Natural killer cell (primary cell): ENCODE measurements around the gene CSNK1A1. TPM values are rescaled to one million over a fixed set of nuclear protein-coding genes. Genes with fewer than 3 reads are reported as not detected.

Experiments
- ATAC-seq, 3 donors: fragments of 150-1000 bp in 2 of 3; fragments of 200-7000 bp in 1 of 3; cut with Tn5 transposase; 1 replicate in 1 of 3; 2 replicates in 2 of 3; pipeline ENCODE4 v1.10.0; 2021; ENCODE audit warnings: mild to moderate bottlenecking in 2 of 3, moderate library complexity in 2 of 3
- DNase-seq, 2 donors: peaks; one replicate each; pipeline versions ENCODE4 v3.0.0 to v3.0.0-alpha.2; 2013 to 2021; ENCODE audit warnings: mixed read lengths in 1 of 2
- H3K27ac ChIP-seq: one replicate; pipeline ENCODE4 v1.5.1; 2013; ENCODE audit warnings: mild to moderate bottlenecking, low read length
- H3K27me3 ChIP-seq: one replicate; pipeline ENCODE4 v1.6.1; 2013; ENCODE audit warnings: low read length; ENCODE audit not compliant: control insufficient read depth, insufficient read depth
- H3K36me3 ChIP-seq: one replicate; pipeline ENCODE4 v1.6.1; 2013; ENCODE audit warnings: low read length; ENCODE audit not compliant: control insufficient read depth, insufficient read depth
- H3K4me1 ChIP-seq: one replicate; pipeline ENCODE4 v1.6.1; 2013; ENCODE audit warnings: low read length; ENCODE audit not compliant: control insufficient read depth, insufficient read depth
- H3K4me3 ChIP-seq: one replicate; pipeline ENCODE4 v1.5.1; 2013; ENCODE audit warnings: low read length
- H3K9me3 ChIP-seq: one replicate; pipeline ENCODE4 v1.6.1; 2013; ENCODE audit warnings: low read length; ENCODE audit not compliant: control insufficient read depth, insufficient read depth
- H3K27ac Mint-ChIP-seq, 2 donors: one replicate each; pipeline ENCODE4 v1.8.0; 2022; ENCODE audit warnings: mild to moderate bottlenecking in 2 of 2, mixed read lengths in 2 of 2, moderate library complexity in 1 of 2
- H3K27me3 Mint-ChIP-seq, 2 donors: one replicate each; pipeline ENCODE4 v1.8.0; 2022; ENCODE audit warnings: low read depth in 2 of 2, mixed read lengths in 2 of 2
- H3K36me3 Mint-ChIP-seq: one replicate; pipeline ENCODE4 v1.8.0; 2022; ENCODE audit warnings: mixed read lengths
- H3K4me1 Mint-ChIP-seq, 2 donors: one replicate each; pipeline ENCODE4 v1.8.0; 2022; ENCODE audit warnings: mixed read lengths in 2 of 2
- H3K4me3 Mint-ChIP-seq: one replicate; pipeline ENCODE4 v1.8.0; 2022; ENCODE audit warnings: mild to moderate bottlenecking, moderate library complexity, mixed read lengths
- H3K9me3 Mint-ChIP-seq, 2 donors: one replicate each; pipeline ENCODE4 v1.8.0; 2022; ENCODE audit warnings: mixed read lengths in 2 of 2
- CTCF ChIP-seq: fragments of 200-600 bp; IDR thresholded peaks from one replicate; pipeline ENCODE4 v1.8.0; 2022; ENCODE audit warnings: antibody characterized with exemption
- WGBS: methylation state at CpG from one replicate; pipeline ENCODE4 v1.1.7; 2013; ENCODE audit warnings: missing lambda C conversion rate; ENCODE audit not compliant: insufficient coverage; 5-methylcytosine and 5-hydroxymethylcytosine counted together
- intact Hi-C: fragments of 100-400 bp; cut with micrococcal nuclease; formaldehyde crosslinking; loops from one replicate; pipeline ENCODE4 v1.14.2; 2022
- total RNA-seq, 4 donors: library from RNA; stranded (reverse); fragments of 120-200 nt in 1 of 4; gene quantifications; one replicate each; pipeline versions ENCODE4 v1.2.3 to v1.2.4, GENCODE V29; 2013 to 2022

CSNK1A1 gene
- total RNA-seq, 3 donors from 2014 or later (not counting 1 experiment from before 2014, with no cell fraction given): 183 to 209 (median 206) TPM

GRCh38 chr5:149472399-149472798, 78.8 kb downstream of the CSNK1A1 start:
- H3K27ac Mint-ChIP-seq: no peak overlapping the region
- no peak overlapping the region for H3K27ac ChIP-seq
- H3K9me3 Mint-ChIP-seq: no peaks in the 10 kb centered on the region
- H3K4me1 Mint-ChIP-seq: no peaks in the 10 kb centered on the region
- 89% methylated on average over 7 of the region's 7 CpGs for WGBS
- H3K27me3 ChIP-seq: no peaks in the 10 kb centered on the region
- no peak overlapping the region for H3K4me3 ChIP-seq
- H3K27me3 Mint-ChIP-seq: peaks cover 0 to 4% of the 10 kb centered on the region in 2 donors
- no peaks in the 10 kb centered on the region for H3K4me1 ChIP-seq
- intact Hi-C loops: no loop called here
- no peaks in the 10 kb centered on the region for H3K36me3 ChIP-seq
- no peaks in the 10 kb centered on the region for H3K36me3 Mint-ChIP-seq
- DNase-seq: no peak
- H3K9me3 ChIP-seq: no peaks in the 10 kb centered on the region
- no peak for TF ChIP-seq CTCF
- ATAC-seq: no peak
- no peak overlapping the region for H3K4me3 Mint-ChIP-seq

GRCh38 chr5:149471406-149472183, 79.6 kb downstream of the CSNK1A1 start:
- no peaks in the 10 kb centered on the region for H3K9me3 Mint-ChIP-seq
- H3K4me1 ChIP-seq: no peaks in the 10 kb centered on the region
- no peak for TF ChIP-seq CTCF
- intact Hi-C loops: no loop called here
- no peak overlapping the region for H3K27ac ChIP-seq
- no peak overlapping the region for H3K4me3 Mint-ChIP-seq
- H3K9me3 ChIP-seq: no peaks in the 10 kb centered on the region
- no peaks in the 10 kb centered on the region for H3K4me1 Mint-ChIP-seq
- DNase-seq (no peak), ATAC-seq (no peak)
- 89% methylated on average over 15 of the region's 15 CpGs for WGBS
- no peak overlapping the region for H3K4me3 ChIP-seq
- no peaks in the 10 kb centered on the region for H3K36me3 Mint-ChIP-seq
- H3K27me3 ChIP-seq: no peaks in the 10 kb centered on the region
- no peak overlapping the region for H3K27ac Mint-ChIP-seq
- peaks cover 0 to 4% of the 10 kb centered on the region in 2 donors for H3K27me3 Mint-ChIP-seq
- H3K36me3 ChIP-seq: no peaks in the 10 kb centered on the region

GRCh38 chr5:149470942-149471341, 80.3 kb downstream of the CSNK1A1 start:
- no peak for TF ChIP-seq CTCF
- no peaks in the 10 kb centered on the region for H3K27me3 ChIP-seq
- no peaks in the 10 kb centered on the region for H3K4me1 ChIP-seq
- H3K9me3 Mint-ChIP-seq: no peaks in the 10 kb centered on the region
- H3K9me3 ChIP-seq: no peaks in the 10 kb centered on the region
- 91% methylated on average over 6 of the region's 6 CpGs for WGBS
- intact Hi-C loops: no loop called here
- no peak overlapping the region for H3K4me3 ChIP-seq
- ATAC-seq (no peak), DNase-seq (no peak)
- H3K27ac ChIP-seq: no peak overlapping the region
- H3K4me1 Mint-ChIP-seq: no peaks in the 10 kb centered on the region
- no peak overlapping the region for H3K4me3 Mint-ChIP-seq
- H3K36me3 Mint-ChIP-seq: no peaks in the 10 kb centered on the region
- H3K27me3 Mint-ChIP-seq: peaks cover 0 to 4% of the 10 kb centered on the region in 2 donors
- no peak overlapping the region for H3K27ac Mint-ChIP-seq
- no peaks in the 10 kb centered on the region for H3K36me3 ChIP-seq
